Gastrocnemius medialis (tissue), 4 donors: Measurements from ENCODE around the gene MYO6.

ENCODE experiments used
- POLR2A ChIP-seq, 2 donors: fragments of 450-650 bp; IDR thresholded peaks; one replicate each; pipeline ENCODE4 v1.6.1; 2017; ENCODE audit warnings: antibody characterized with exemption in 2 of 2, mild to moderate bottlenecking in 2 of 2, moderate library complexity in 2 of 2
- TF ChIP-seq, protein P1 (sequence below), 5 experiments: fragments of 450-650 bp in 3 of 5; fragments of 200-600 bp in 2 of 5; sonication (generic) in 2 of 5; IDR thresholded peaks in 4 of 5; conservative IDR thresholded peaks in 1 of 5; 1 replicate in 4 of 5; 2 replicates in 1 of 5; pipeline ENCODE4 v1.5.1; 2016 to 2019; ENCODE audit warnings: antibody characterized with exemption in 5 of 5, mild to moderate bottlenecking in 3 of 5, moderate library complexity in 3 of 5

DNA sequence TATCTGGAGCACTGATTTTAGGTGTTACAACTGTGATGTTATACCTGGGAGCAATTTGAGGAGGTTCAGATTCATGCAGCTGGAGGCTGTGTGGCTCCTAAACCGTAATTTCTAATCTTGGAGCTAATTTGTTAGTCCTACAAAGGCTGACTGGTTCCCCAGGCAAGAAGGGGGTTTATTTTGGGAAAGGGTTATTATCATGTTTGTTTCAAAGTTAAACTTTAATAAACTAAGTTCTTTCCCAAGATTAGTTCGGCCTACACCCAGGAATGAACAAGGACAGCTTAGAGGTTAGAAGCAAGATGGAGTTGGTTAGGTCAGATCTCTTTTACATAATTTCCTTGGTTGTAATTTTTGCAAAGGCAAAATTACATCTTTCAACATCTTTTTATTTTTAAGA is 135.8 kb downstream of the MYO6 start:
- TF ChIP-seq, protein P1, sequence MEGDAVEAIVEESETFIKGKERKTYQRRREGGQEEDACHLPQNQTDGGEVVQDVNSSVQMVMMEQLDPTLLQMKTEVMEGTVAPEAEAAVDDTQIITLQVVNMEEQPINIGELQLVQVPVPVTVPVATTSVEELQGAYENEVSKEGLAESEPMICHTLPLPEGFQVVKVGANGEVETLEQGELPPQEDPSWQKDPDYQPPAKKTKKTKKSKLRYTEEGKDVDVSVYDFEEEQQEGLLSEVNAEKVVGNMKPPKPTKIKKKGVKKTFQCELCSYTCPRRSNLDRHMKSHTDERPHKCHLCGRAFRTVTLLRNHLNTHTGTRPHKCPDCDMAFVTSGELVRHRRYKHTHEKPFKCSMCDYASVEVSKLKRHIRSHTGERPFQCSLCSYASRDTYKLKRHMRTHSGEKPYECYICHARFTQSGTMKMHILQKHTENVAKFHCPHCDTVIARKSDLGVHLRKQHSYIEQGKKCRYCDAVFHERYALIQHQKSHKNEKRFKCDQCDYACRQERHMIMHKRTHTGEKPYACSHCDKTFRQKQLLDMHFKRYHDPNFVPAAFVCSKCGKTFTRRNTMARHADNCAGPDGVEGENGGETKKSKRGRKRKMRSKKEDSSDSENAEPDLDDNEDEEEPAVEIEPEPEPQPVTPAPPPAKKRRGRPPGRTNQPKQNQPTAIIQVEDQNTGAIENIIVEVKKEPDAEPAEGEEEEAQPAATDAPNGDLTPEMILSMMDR (IDR thresholded peaks at IDR 0.05 in 4 of 5, conservative IDR thresholded peaks at IDR 0.05 in 1 of 5), result no peak
- TF ChIP-seq POLR2A (IDR thresholded peaks at IDR 0.05), result no peak
